Mesenchymal stem cell (in vitro differentiated cells and primary cell): Measurements from ENCODE around the gene TEX101.

Source experiments
- DNase-seq: peaks from one replicate; pipeline ENCODE4 v3.0.0-alpha.2; 2013
- H2AFZ ChIP-seq: one replicate; pipeline ENCODE4 v1.6.1; 2013; ENCODE audit warnings: low read depth, mild to moderate bottlenecking, control low read depth, inconsistent platforms, low read length, moderate library complexity
- H2AK5ac ChIP-seq: 2 replicates; pipeline ENCODE4 v1.6.1; 2013; ENCODE audit warnings: low read length, moderate library complexity, mild to moderate bottlenecking, inconsistent platforms; ENCODE audit not compliant: severe bottlenecking
- H2BK120ac ChIP-seq: one replicate; pipeline ENCODE4 v1.6.1; 2013; ENCODE audit warnings: low read depth, mild to moderate bottlenecking, inconsistent platforms, low read length, moderate library complexity
- H2BK12ac ChIP-seq, 2 experiments: one replicate each; pipeline ENCODE4 v1.6.1; 2013; ENCODE audit warnings: inconsistent platforms in 2 of 2, low read length in 2 of 2, mild to moderate bottlenecking in 2 of 2, moderate library complexity in 2 of 2, control low read depth in 1 of 2
- H2BK15ac ChIP-seq: one replicate; pipeline ENCODE4 v1.6.1; 2013; ENCODE audit warnings: mild to moderate bottlenecking, low read depth, inconsistent platforms; ENCODE audit not compliant: poor library complexity, severe bottlenecking
- H2BK5ac ChIP-seq: 2 replicates; pipeline ENCODE4 v1.6.1; 2013; ENCODE audit warnings: low read depth, mild to moderate bottlenecking, low read length, control low read depth, inconsistent platforms; ENCODE audit not compliant: poor library complexity, severe bottlenecking
- H3K14ac ChIP-seq, 2 experiments: one replicate each; pipeline ENCODE4 v1.6.1; 2013; ENCODE audit warnings: inconsistent platforms in 2 of 2, low read length in 2 of 2, control low read depth in 1 of 2, mild to moderate bottlenecking in 1 of 2, moderate library complexity in 1 of 2
- H3K18ac ChIP-seq, 2 experiments: one replicate each; pipeline ENCODE4 v1.6.1; 2013; ENCODE audit warnings: inconsistent platforms in 2 of 2, low read length in 2 of 2, control low read depth in 1 of 2, low read depth in 1 of 2, mild to moderate bottlenecking in 1 of 2
- H3K23ac ChIP-seq, 2 experiments: one replicate each; pipeline ENCODE4 v1.6.1; 2013; ENCODE audit warnings: inconsistent platforms in 2 of 2, low read length in 2 of 2, mild to moderate bottlenecking in 2 of 2, moderate library complexity in 2 of 2, control low read depth in 1 of 2
- H3K27ac ChIP-seq: 2 replicates; pipeline ENCODE4 v1.5.1; 2013; ENCODE audit warnings: mild to moderate bottlenecking, moderate library complexity, low read length, control low read depth, inconsistent platforms; ENCODE audit not compliant: poor library complexity, severe bottlenecking
- H3K27me3 ChIP-seq, 2 experiments: 2 replicates each; pipeline versions ENCODE4 v1.6.1 to v1.7.0; 2013; ENCODE audit warnings: low read length in 2 of 2, mild to moderate bottlenecking in 2 of 2, moderate library complexity in 2 of 2, control low read depth in 1 of 2, inconsistent platforms in 1 of 2; ENCODE audit not compliant: control insufficient read depth in 1 of 2, insufficient read depth in 1 of 2
- H3K36me3 ChIP-seq, 2 experiments: 2 replicates each; pipeline versions ENCODE4 v1.6.1 to v1.7.0; 2013; ENCODE audit warnings: low read length in 2 of 2, control low read depth in 1 of 2, inconsistent platforms in 1 of 2, low read depth in 1 of 2, mild to moderate bottlenecking in 1 of 2; ENCODE audit not compliant: insufficient read depth in 2 of 2, control insufficient read depth in 1 of 2
- H3K4ac ChIP-seq, 2 experiments: one replicate each; pipeline ENCODE4 v1.6.1; 2013; ENCODE audit warnings: inconsistent platforms in 2 of 2, low read length in 2 of 2, mild to moderate bottlenecking in 2 of 2, moderate library complexity in 2 of 2, control low read depth in 1 of 2, low read depth in 1 of 2
- H3K4me1 ChIP-seq: 2 replicates; pipeline ENCODE4 v1.6.1; 2013; ENCODE audit warnings: low read depth, low read length, control low read depth; ENCODE audit not compliant: control insufficient read depth, insufficient read depth
- H3K4me2 ChIP-seq: 2 replicates; pipeline ENCODE4 v1.6.1; 2013; ENCODE audit warnings: low read length, mild to moderate bottlenecking, inconsistent platforms; ENCODE audit not compliant: poor library complexity, severe bottlenecking
- H3K4me3 ChIP-seq, 2 experiments: 2 replicates each; pipeline versions ENCODE4 v1.5.1 to v1.7.0; 2013; ENCODE audit warnings: low read length in 2 of 2, mild to moderate bottlenecking in 2 of 2, control low read depth in 1 of 2, low read depth in 1 of 2; ENCODE audit not compliant: insufficient read depth in 1 of 2
- H3K79me1 ChIP-seq: replicated peaks from 2 replicates; pipeline ENCODE4 v1.6.1; 2013; ENCODE audit warnings: mild to moderate bottlenecking, control low read depth, low read length, inconsistent platforms; ENCODE audit not compliant: poor library complexity, severe bottlenecking
- H3K9ac ChIP-seq: 2 replicates; pipeline ENCODE4 v1.7.0; 2013; ENCODE audit warnings: mild to moderate bottlenecking, low read length, moderate library complexity
- H3K9me3 ChIP-seq: 2 replicates; pipeline ENCODE4 v1.7.0; 2013; ENCODE audit warnings: mild to moderate bottlenecking, low read length; ENCODE audit not compliant: control insufficient read depth
- H4K8ac ChIP-seq: one replicate; pipeline ENCODE4 v1.6.1; 2013; ENCODE audit warnings: inconsistent platforms, mild to moderate bottlenecking, low read length, moderate library complexity
- H4K91ac ChIP-seq: one replicate; pipeline ENCODE4 v1.6.1; 2013; ENCODE audit warnings: mild to moderate bottlenecking, low read length, inconsistent platforms
- WGBS: methylation state at CpG from one replicate; pipeline ENCODE4 v1.1.7; 2013; ENCODE audit warnings: mixed read lengths; 5-methylcytosine and 5-hydroxymethylcytosine counted together

Gene TEX101

DNA sequence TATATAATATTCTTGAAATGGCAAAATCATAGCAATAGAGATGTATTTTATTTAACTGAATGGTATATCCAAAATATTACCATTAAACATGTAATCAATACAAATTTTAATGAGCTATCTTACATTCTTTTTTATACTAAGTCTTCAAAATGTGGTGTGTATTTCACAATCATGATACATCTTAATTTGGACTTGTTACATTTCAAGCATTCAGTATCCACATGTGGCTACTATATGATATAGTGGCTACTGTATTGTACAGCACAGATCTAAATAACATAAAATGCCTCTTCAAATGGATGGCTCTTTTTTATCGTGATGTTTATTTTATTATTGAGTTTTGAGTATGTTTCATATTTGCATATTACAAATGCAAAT is 8.0 kb downstream of the TEX101 start:
- no peak overlapping the region for H2BK15ac ChIP-seq
- no peaks in the 10 kb centered on the region for H3K36me3 ChIP-seq
- no peak overlapping the region for H2AFZ ChIP-seq
- no peaks in the 10 kb centered on the region for H3K9me3 ChIP-seq
- H3K4me3 ChIP-seq, result no peak overlapping the region
- no peak overlapping the region for H2BK120ac ChIP-seq
- no peak overlapping the region for H3K18ac ChIP-seq
- H2BK5ac ChIP-seq, result no peak overlapping the region
- H4K8ac ChIP-seq, result no peak overlapping the region
- no peak overlapping the region for H3K23ac ChIP-seq
- H3K9ac ChIP-seq, result no peak overlapping the region
- no CpG with 5 or more reads among the region's 1 CpG for WGBS
- H2BK12ac ChIP-seq, result no peak overlapping the region
- H3K27me3 ChIP-seq, result peaks cover 0 to 32% of the 10 kb centered on the region in 2 experiments
- no peak overlapping the region for H3K4me2 ChIP-seq
- H3K4ac ChIP-seq, result no peak overlapping the region
- H3K79me1 ChIP-seq, result no peaks in the 10 kb centered on the region
- no peak overlapping the region for H4K91ac ChIP-seq
- H2AK5ac ChIP-seq, result no peak overlapping the region
- H3K14ac ChIP-seq, result no peak overlapping the region
- H3K27ac ChIP-seq, result no peak overlapping the region
- no peaks in the 10 kb centered on the region for H3K4me1 ChIP-seq
- no peak for DNase-seq

DNA sequence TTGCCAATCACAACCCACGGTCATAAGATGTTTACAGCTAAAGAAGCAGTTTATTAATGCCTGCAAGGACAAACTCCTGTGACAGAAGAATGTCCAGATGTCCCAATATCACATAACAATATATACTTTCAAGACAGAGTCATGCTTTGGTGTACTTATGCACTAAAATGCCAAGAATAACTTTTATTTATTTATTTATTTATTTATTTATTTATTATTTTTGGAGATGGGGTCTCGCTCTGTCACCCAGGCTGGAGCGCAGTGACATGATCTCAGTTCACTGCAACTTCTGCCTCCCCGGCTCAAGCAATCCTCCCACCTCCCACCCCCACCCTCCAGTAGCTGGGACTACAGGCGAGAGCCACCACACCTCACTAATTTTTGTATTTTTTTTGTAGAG is 9.1 kb downstream of the TEX101 start:
- no peak overlapping the region for H3K27ac ChIP-seq

DNA sequence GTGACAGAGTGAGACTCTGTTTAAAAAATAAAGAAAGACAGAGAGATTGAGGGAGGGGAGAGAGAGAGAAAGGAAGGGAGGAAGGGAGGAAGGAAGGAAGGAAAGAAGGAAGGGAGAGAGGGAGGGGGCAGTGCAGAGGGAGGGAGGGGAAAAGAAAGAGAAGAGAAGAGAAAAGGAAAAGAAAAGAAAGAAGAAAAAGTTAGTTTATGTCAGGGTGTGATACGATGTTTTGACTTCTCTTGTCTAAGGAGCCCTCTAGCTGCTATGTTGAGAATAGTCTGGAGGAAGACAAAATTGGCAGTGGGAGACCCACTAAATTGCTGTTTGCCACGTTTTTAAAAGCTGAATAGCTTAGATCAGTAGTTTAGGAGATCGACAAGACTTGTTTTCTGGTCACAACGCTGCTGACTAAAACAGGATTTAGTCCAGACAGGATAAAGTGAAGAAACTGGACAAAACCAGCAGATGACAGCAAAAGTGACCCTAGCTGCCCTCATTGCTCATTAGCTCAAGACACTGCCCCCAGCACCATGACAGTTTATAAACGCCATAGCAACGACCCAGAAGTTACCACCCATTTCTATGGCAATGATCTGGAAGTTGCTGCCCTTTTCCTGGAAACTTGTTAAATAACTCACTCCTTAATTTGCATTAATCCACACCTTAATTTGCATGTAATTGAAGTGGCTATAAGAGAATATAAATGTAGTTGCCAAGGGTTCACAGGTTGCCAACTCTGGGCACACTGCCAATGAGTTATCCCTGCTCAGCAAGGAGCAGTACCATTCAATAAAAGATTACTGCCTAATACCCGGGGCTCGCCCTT is 11.1 kb downstream of the TEX101 start:
- Histone ChIP-seq H2BK12ac (no peak overlapping the region), H4K8ac (no peak overlapping the region), H2AFZ (no peak overlapping the region), H2AK5ac (no peak overlapping the region), H4K91ac (no peak overlapping the region), H2BK15ac (no peak overlapping the region), H3K79me1 (no peaks in the 10 kb centered on the region), H3K4me3 (no peak overlapping the region), H3K4me1 (no peaks in the 10 kb centered on the region), H3K4me2 (no peak overlapping the region), H3K9me3 (no peaks in the 10 kb centered on the region), H3K27ac (no peak overlapping the region), H2BK120ac (no peak overlapping the region), H3K4ac (no peak overlapping the region), H3K23ac (no peak overlapping the region), H2BK5ac (no peak overlapping the region), H3K27me3 (peaks cover 0 to 13% of the 10 kb centered on the region in 2 experiments), H3K9ac (peak overlapping the region; percentile 34), H3K14ac (no peak overlapping the region), H3K36me3 (no peaks in the 10 kb centered on the region), H3K18ac (no peak overlapping the region)
- WGBS, result 60% methylated on average over 8 of the region's 8 CpGs
- no peak for DNase-seq

More for the DNA sequence above, 9.1 kb downstream of the TEX101 start:
- H3K36me3 ChIP-seq, result no peaks in the 10 kb centered on the region
- no peaks in the 10 kb centered on the region for H3K4me1 ChIP-seq
- H2BK15ac ChIP-seq, result no peak overlapping the region
- WGBS, result 84% methylated on average over 5 of the region's 5 CpGs
- no peak overlapping the region for H3K4me3 ChIP-seq
- no peaks in the 10 kb centered on the region for H3K9me3 ChIP-seq
- H3K23ac ChIP-seq, result no peak overlapping the region
- H3K14ac ChIP-seq, result no peak overlapping the region
- no peak overlapping the region for H2AFZ ChIP-seq
- peaks cover 0 to 23% of the 10 kb centered on the region in 2 experiments for H3K27me3 ChIP-seq
- H3K18ac ChIP-seq, result no peak overlapping the region
- no peak overlapping the region for H4K91ac ChIP-seq
- no peak overlapping the region for H4K8ac ChIP-seq
- no peaks in the 10 kb centered on the region for H3K79me1 ChIP-seq
- no peak overlapping the region for H3K4me2 ChIP-seq
- H2BK5ac ChIP-seq, result no peak overlapping the region
- no peak overlapping the region for H3K4ac ChIP-seq
- no peak overlapping the region for H2BK120ac ChIP-seq
- DNase-seq, result no peak
- no peak overlapping the region for H2BK12ac ChIP-seq
- no peak overlapping the region for H3K9ac ChIP-seq
- H2AK5ac ChIP-seq, result no peak overlapping the region

DNA sequence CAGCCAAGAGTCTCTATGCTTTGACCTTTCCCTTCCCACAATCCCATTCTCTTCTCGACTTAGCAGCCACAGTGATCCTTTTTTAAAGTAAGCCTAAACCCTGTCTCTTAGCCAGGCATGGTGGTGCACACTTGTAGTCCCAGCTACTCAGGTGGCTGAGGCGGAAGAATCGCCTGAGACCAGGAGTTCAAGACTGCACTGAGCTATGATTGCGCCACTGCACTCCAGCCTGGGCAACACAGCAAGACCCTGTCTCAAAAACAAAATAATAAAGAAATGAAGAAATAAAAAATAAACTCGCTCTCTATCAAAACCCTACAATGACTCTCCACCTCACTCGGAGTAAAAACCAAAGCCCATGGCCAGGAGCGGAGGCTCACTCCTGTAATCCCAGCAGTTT is 14.7 kb downstream of the TEX101 start:
- no peak overlapping the region for H3K14ac ChIP-seq
- H2BK120ac ChIP-seq, result no peak overlapping the region
- H2AFZ ChIP-seq, result no peak overlapping the region
- H3K4me3 ChIP-seq, result no peak overlapping the region
- no peak overlapping the region for H3K23ac ChIP-seq
- H3K79me1 ChIP-seq, result no peaks in the 10 kb centered on the region
- no peaks in the 10 kb centered on the region for H3K4me1 ChIP-seq
- no peaks in the 10 kb centered on the region for H3K27me3 ChIP-seq
- no peak overlapping the region for H3K9ac ChIP-seq
- H3K27ac ChIP-seq, result no peak overlapping the region
- DNase-seq, result no peak
- H2BK15ac ChIP-seq, result no peak overlapping the region
- 85% methylated on average over 7 of the region's 7 CpGs for WGBS
- no peak overlapping the region for H2BK12ac ChIP-seq
- H4K8ac ChIP-seq, result no peak overlapping the region
- H3K9me3 ChIP-seq, result no peaks in the 10 kb centered on the region
- no peak overlapping the region for H2BK5ac ChIP-seq
- no peak overlapping the region for H3K4ac ChIP-seq
- H4K91ac ChIP-seq, result no peak overlapping the region
- H3K36me3 ChIP-seq, result no peaks in the 10 kb centered on the region
- no peak overlapping the region for H2AK5ac ChIP-seq
- no peak overlapping the region for H3K4me2 ChIP-seq
- no peak overlapping the region for H3K18ac ChIP-seq
